Bronchial epithelial cell (primary cell): ENCODE results near the gene CCDC85A. TPM values are rescaled to one million over a fixed set of nuclear protein-coding genes. Genes with fewer than 3 reads are reported as not detected.
A peak's percentile ranks its signal among the peaks of the same experiment; 100 is the strongest.

ENCODE experiments used
- DNase-seq: peaks from one replicate; pipeline ENCODE4 v3.0.0-alpha.2; 2010; ENCODE audit warnings: low read depth
- FAIRE-seq: peaks from 2 replicates; lab custom pipeline; 2011; peaks lifted over from hg19 to GRCh38; lab: Jason Lieb, UNC
- H3K27me3 ChIP-seq: 2 replicates; pipeline ENCODE4 v1.5.1; 2011; ENCODE audit warnings: low read length; ENCODE audit not compliant: control insufficient read depth, insufficient read depth
- H3K36me3 ChIP-seq: 2 replicates; pipeline ENCODE4 v1.5.1; 2011; ENCODE audit warnings: low read length; ENCODE audit not compliant: control insufficient read depth, insufficient read depth
- H3K4me3 ChIP-seq: 2 replicates; pipeline ENCODE4 v1.5.1; 2011; ENCODE audit warnings: mild to moderate bottlenecking, low read depth, low read length, control low read depth
- total RNA-seq: library from RNA; depleted of rRNA; stranded (reverse); fragments of >200 nt; gene quantifications from 2 replicates; pipeline ENCODE4 v1.2.1, GENCODE V29; 2014
- TF ChIP-seq, protein P1 (sequence below): IDR thresholded peaks from 2 replicates; pipeline ENCODE4 v1.5.1; 2011; ENCODE audit warnings: mild to moderate bottlenecking, moderate library complexity, low read length, control low read depth, inconsistent platforms; ENCODE audit not compliant: insufficient read depth, severe bottlenecking

Gene CCDC85A
- total RNA-seq, 1 donor from 2014 or later, result not detected

DNA sequence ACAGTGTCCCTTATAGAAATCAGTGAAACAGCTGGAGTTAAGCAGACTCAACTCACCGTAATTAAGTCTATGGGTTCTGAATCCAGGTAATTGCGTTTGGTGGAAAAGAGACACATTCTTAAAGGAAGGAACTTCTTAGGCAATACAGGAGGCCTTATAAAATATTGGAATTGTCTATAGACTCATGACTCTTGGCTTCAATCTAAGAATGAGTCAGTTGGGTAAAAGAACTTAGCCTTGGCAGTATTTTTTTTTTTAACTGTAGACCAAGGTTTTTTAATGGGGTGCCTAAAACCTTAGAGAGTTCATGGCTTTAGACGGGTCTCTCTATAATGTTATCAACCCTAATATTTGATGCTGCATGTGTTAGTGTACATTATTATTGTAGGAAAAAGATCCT lies 47.6 kb downstream of the CCDC85A start:
- TF ChIP-seq, protein P1, sequence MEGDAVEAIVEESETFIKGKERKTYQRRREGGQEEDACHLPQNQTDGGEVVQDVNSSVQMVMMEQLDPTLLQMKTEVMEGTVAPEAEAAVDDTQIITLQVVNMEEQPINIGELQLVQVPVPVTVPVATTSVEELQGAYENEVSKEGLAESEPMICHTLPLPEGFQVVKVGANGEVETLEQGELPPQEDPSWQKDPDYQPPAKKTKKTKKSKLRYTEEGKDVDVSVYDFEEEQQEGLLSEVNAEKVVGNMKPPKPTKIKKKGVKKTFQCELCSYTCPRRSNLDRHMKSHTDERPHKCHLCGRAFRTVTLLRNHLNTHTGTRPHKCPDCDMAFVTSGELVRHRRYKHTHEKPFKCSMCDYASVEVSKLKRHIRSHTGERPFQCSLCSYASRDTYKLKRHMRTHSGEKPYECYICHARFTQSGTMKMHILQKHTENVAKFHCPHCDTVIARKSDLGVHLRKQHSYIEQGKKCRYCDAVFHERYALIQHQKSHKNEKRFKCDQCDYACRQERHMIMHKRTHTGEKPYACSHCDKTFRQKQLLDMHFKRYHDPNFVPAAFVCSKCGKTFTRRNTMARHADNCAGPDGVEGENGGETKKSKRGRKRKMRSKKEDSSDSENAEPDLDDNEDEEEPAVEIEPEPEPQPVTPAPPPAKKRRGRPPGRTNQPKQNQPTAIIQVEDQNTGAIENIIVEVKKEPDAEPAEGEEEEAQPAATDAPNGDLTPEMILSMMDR, result no peak
- Histone ChIP-seq H3K27me3 (no peaks in the 10 kb centered on the region), H3K36me3 (no peaks in the 10 kb centered on the region), H3K4me3 (no peak overlapping the region)
- DNase-seq (no peak), FAIRE-seq (no peak)

GRCh38 chr2:56232912-56233311 lies 49.1 kb downstream of the CCDC85A start:
- no peak overlapping the region for H3K4me3 ChIP-seq
- no peaks in the 10 kb centered on the region for H3K27me3 ChIP-seq
- FAIRE-seq (peak; percentile 7), DNase-seq (no peak)
- H3K36me3 ChIP-seq, result no peaks in the 10 kb centered on the region
- TF ChIP-seq, protein P1, result no peak

GRCh38 chr2:56234241-56234640 lies 50.5 kb downstream of the CCDC85A start:
- H3K27me3 ChIP-seq, result no peaks in the 10 kb centered on the region
- no peak for DNase-seq
- no peak for FAIRE-seq
- H3K36me3 ChIP-seq, result no peaks in the 10 kb centered on the region
- H3K4me3 ChIP-seq, result no peak overlapping the region
- TF ChIP-seq, protein P1, result no peak

- FAIRE-seq (no peak), DNase-seq (no peak)
- TF ChIP-seq, protein P1, result no peak
- Histone ChIP-seq H3K4me3 (no peak overlapping the region), H3K36me3 (no peaks in the 10 kb centered on the region), H3K27me3 (no peaks in the 10 kb centered on the region)
These were observed 55.2 kb downstream of the CCDC85A start for GRCh38 chr2:56239030-56239429.

DNA sequence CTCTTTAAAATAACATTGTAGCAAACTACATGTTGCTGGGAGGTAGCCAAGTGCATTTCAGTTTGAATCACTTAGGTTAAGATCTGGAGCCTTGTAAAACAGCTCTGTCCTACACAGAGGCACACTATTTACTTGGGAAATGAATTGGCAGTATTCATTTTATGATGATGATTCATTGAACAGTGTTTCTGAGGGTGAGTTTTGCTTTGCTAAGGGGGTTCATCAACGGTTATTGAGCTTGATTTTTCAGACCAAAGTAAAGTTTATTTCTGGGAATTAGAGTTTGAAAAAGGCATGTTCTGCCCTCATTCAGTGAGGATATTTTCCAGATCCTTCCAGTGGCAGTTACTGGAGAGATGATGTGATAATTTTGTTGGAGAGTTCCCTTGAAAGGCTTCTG lies 55.6 kb downstream of the CCDC85A start:
- no peak for DNase-seq
- FAIRE-seq, result no peak

DNA sequence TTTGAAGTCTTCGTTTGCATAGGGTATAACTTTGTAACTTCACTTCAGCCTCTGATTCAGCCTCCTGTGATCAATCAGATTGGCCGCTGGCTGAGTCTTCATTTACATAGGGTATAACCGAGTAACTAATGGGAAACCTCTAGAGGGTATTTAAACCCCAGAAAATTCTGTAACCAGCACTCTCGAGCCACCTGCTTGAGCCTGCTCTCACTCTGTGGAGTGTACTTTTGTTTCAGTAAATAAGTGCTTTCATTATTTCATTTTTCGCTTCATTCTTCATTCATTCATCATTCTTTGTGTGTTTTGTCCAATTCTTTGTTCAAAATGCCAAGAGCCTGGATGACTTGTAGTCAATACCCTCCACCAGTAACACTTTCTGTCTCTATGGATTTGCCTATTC lies 56.4 kb downstream of the CCDC85A start:
- FAIRE-seq (no peak), DNase-seq (no peak)
- no peaks in the 10 kb centered on the region for H3K27me3 ChIP-seq
- no peaks in the 10 kb centered on the region for H3K36me3 ChIP-seq
- TF ChIP-seq, protein P1, result no peak
- no peak overlapping the region for H3K4me3 ChIP-seq

More for the DNA sequence above, 55.6 kb downstream of the CCDC85A start:
- H3K4me3 ChIP-seq, result no peak overlapping the region
- no peaks in the 10 kb centered on the region for H3K36me3 ChIP-seq
- TF ChIP-seq, protein P1, result no peak
- H3K27me3 ChIP-seq, result no peaks in the 10 kb centered on the region
